ENCODE measurements around the gene THAP5.

THAP5 gene

DNA sequence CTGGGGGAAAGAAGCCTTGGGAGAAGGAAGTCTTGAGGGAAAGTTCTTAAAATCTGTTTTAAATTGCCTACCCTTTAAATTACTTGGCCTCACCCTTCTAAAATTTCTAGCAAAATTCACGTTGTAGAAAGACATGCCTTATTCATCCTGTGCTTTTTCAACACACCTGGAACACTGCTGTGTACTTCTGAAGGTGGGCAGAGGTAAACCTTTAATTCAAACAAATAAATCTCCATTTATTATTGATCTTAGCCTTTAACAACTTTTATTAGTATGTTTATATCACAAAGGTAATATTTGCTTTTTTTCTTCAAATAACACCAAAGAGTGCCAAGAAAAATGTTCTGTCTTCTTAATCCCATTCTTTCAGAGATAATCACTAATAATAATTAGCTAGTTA, 30.9 kb upstream of the THAP5 start:
- H3K4me3 ChIP-seq (ENCODE audit: low read depth, low read length) = no peak overlapping the region
- DNase-seq (ENCODE audit: low read depth) = no peak
- TF ChIP-seq, protein P1, sequence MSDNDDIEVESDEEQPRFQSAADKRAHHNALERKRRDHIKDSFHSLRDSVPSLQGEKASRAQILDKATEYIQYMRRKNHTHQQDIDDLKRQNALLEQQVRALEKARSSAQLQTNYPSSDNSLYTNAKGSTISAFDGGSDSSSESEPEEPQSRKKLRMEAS (IDR thresholded peaks at IDR 0.05; ENCODE audit: low read depth, low read length) = no peak
- TF ChIP-seq POLR2A (IDR thresholded peaks at IDR 0.05; ENCODE audit: extremely low read depth, insufficient read length) (no peak), MYC (IDR thresholded peaks at IDR 0.05; ENCODE audit: low read depth, low read length) (no peak)
- TF ChIP-seq, protein P2, sequence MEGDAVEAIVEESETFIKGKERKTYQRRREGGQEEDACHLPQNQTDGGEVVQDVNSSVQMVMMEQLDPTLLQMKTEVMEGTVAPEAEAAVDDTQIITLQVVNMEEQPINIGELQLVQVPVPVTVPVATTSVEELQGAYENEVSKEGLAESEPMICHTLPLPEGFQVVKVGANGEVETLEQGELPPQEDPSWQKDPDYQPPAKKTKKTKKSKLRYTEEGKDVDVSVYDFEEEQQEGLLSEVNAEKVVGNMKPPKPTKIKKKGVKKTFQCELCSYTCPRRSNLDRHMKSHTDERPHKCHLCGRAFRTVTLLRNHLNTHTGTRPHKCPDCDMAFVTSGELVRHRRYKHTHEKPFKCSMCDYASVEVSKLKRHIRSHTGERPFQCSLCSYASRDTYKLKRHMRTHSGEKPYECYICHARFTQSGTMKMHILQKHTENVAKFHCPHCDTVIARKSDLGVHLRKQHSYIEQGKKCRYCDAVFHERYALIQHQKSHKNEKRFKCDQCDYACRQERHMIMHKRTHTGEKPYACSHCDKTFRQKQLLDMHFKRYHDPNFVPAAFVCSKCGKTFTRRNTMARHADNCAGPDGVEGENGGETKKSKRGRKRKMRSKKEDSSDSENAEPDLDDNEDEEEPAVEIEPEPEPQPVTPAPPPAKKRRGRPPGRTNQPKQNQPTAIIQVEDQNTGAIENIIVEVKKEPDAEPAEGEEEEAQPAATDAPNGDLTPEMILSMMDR (IDR thresholded peaks at IDR 0.05; ENCODE audit: low read depth, low read length) = no peak

DNA sequence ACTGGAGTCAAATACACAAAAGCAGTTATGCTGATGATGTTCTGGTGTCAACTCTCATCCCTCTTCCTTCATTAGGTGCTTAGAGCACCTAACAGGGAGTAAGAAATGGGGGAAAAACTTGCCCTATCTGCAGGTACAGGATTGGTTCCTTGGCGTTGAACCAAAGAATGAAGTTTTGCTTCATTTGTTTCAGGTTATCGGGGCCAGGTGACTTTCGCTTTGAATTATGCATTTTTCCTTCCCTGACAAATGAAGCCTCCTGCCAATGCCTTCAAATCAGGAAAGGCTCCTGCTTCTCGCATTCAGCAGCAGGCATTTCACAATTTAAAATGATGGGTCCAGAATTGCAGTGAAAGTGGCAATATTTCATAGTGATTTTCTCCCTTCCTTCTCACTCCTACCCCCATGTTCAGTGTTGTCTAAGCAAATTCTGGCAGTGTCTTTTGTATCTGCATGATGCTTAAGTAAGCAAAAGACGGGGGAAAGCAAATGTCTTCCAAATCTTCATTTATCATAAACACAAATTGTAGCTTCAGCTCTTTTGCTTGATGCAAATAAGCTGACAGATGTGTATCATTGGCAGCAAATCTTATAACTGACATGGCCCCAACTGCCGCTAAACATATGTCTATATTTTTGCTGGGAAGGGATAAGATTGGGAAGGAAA, 29.5 kb upstream of the THAP5 start:
- H3K4me3 ChIP-seq (ENCODE audit: low read depth, low read length) = no peak overlapping the region
- TF ChIP-seq, protein P2 (IDR thresholded peaks at IDR 0.05; ENCODE audit: low read depth, low read length) = no peak
- TF ChIP-seq POLR2A (IDR thresholded peaks at IDR 0.05; ENCODE audit: extremely low read depth, insufficient read length) (no peak), MYC (IDR thresholded peaks at IDR 0.05; ENCODE audit: low read depth, low read length) (no peak)
- TF ChIP-seq, protein P1 (IDR thresholded peaks at IDR 0.05; ENCODE audit: low read depth, low read length) = no peak
- DNase-seq (ENCODE audit: low read depth) = no peak

DNA sequence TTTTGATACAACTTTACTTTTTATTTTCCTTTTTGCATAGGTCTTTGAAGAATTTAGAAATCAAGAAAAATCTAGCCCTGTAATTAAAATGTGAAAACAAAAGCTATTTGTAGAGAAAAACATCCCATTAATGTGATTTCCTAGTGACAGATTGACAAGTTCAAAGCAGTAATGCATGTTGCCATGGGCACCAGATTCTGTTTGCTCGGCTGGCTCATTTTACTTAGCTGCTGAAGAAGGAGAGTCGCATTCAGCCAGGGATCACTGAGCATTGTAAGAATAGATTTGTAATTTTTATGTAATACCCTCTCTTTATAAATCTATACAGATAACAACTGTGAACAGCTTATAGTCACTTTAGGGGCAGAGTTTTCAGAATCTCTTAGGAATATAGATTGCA, 28.6 kb upstream of the THAP5 start:
- no peak for DNase-seq (ENCODE audit: low read depth)
- TF ChIP-seq MYC (IDR thresholded peaks at IDR 0.05; ENCODE audit: low read depth, low read length) (no peak), POLR2A (IDR thresholded peaks at IDR 0.05; ENCODE audit: extremely low read depth, insufficient read length) (no peak)
- TF ChIP-seq, protein P1 (IDR thresholded peaks at IDR 0.05; ENCODE audit: low read depth, low read length) = no peak
- TF ChIP-seq, protein P2 (IDR thresholded peaks at IDR 0.05; ENCODE audit: low read depth, low read length) = no peak
- H3K4me3 ChIP-seq (ENCODE audit: low read depth, low read length) = no peak overlapping the region

DNA sequence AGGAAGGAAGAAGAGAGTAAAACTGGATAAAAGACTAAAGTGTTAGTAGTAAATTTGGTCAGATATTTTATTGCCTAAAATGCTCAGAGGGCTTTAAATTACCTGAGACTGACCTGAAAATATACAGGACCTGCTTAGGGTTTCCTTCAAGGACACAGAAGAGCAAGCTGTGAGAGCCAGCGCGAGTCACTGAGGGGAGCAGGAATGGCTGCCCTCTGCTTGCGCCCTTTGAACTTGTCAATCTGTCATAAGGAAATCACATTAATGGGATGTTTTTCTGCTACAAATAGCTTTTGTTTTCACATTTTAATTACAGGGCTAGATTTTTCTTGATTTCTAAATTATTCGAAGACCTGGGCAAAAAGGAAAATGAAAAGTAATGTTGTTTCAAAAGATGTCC, 27.1 kb upstream of the THAP5 start:
- no peak overlapping the region for H3K4me3 ChIP-seq (ENCODE audit: low read depth, low read length)
- DNase-seq (ENCODE audit: low read depth) = no peak
- TF ChIP-seq, protein P2 (IDR thresholded peaks at IDR 0.05; ENCODE audit: low read depth, low read length) = no peak
- no peak for TF ChIP-seq POLR2A (IDR thresholded peaks at IDR 0.05; ENCODE audit: extremely low read depth, insufficient read length)
- TF ChIP-seq, protein P1 (IDR thresholded peaks at IDR 0.05; ENCODE audit: low read depth, low read length) = no peak
- TF ChIP-seq MYC (IDR thresholded peaks at IDR 0.05; ENCODE audit: low read depth, low read length) = no peak

DNA sequence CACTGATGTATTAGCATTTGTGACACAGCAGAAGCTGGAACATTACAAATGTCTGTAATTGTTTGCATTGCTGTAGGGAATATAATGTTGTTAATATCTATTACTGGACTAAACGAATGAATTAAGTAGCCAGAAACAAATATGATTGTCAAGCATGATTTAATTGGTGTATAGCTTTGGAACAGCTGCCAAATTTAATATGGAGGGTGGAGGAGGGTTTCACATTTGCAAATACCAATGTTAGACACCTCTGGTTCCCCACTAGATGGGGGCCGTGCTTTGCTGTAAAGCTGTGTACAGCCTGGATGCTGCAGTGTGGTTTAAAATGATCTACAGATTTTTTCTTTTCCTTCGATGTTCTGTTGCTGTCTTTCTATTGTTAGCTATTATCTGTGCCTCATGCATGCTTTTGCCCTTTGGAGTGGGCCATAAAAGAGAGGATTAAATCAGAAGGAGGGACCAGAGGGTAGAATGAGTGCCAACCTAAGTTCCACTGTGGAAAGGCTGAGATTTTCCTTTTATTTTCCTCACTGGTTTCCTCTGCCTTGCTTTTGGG, 23.2 kb upstream of the THAP5 start:
- DNase-seq (ENCODE audit: low read depth) = no peak
- H3K4me3 ChIP-seq (ENCODE audit: low read depth, low read length) = no peak overlapping the region
- TF ChIP-seq POLR2A (IDR thresholded peaks at IDR 0.05; ENCODE audit: extremely low read depth, insufficient read length) (no peak), MYC (IDR thresholded peaks at IDR 0.05; ENCODE audit: low read depth, low read length) (no peak)
- TF ChIP-seq, protein P2 (IDR thresholded peaks at IDR 0.05; ENCODE audit: low read depth, low read length) = no peak
- TF ChIP-seq, protein P1 (IDR thresholded peaks at IDR 0.05; ENCODE audit: low read depth, low read length) = no peak

Data from NB4 (cell line).